T-helper 22 cell (primary cell): ENCODE results near the gene ITPR2.
"Not testable (repeated sequence)": the region's sequence is repeated elsewhere in the genome, so short reads cannot be mapped to it uniquely, and the experiment has no call there.

Experiments
- DNase-seq: peaks from one replicate; pipeline ENCODE4 v3.0.0-alpha.2; 2020; ENCODE audit warnings: low read depth

ITPR2 gene

GRCh38 chr12:26848156-26848825 lies 15.3 kb upstream of the ITPR2 start:
- DNase-seq = no peak

GRCh38 chr12:26847431-26847830 lies 14.4 kb upstream of the ITPR2 start:
- no peak for DNase-seq

GRCh38 chr12:26846416-26846815 lies 13.4 kb upstream of the ITPR2 start:
- DNase-seq = no peak

GRCh38 chr12:26845984-26846383 lies 13.0 kb upstream of the ITPR2 start:
- no peak for DNase-seq

GRCh38 chr12:26845057-26845666 lies 12.2 kb upstream of the ITPR2 start:
- DNase-seq = no peak

GRCh38 chr12:26843311-26843710 lies 10.3 kb upstream of the ITPR2 start:
- DNase-seq = no peak

GRCh38 chr12:26841085-26841484 lies 8.1 kb upstream of the ITPR2 start:
- DNase-seq = no peak

- DNase-seq = no peak
Measured at GRCh38 chr12:26839512-26839911, 6.5 kb upstream of the ITPR2 start.

GRCh38 chr12:26838888-26839416 lies 6.0 kb upstream of the ITPR2 start:
- no peak for DNase-seq

GRCh38 chr12:26836201-26836600 lies 3.2 kb upstream of the ITPR2 start:
- DNase-seq = no peak

- DNase-seq = not testable (repeated sequence)
Measured at GRCh38 chr12:26834503-26835060, 1.6 kb upstream of the ITPR2 start.

GRCh38 chr12:26833743-26834490 lies 923 bp upstream of the ITPR2 start:
- DNase-seq = peak; percentile 5

GRCh38 chr12:26831951-26832821 lies 808 bp downstream of the ITPR2 start:
- DNase-seq = peak; percentile 41

- DNase-seq = no peak
Measured at GRCh38 chr12:26830783-26831551, 2.0 kb downstream of the ITPR2 start.

GRCh38 chr12:26830363-26830762 lies 2.6 kb downstream of the ITPR2 start:
- no peak for DNase-seq

GRCh38 chr12:26828280-26829073 lies 4.5 kb downstream of the ITPR2 start:
- no peak for DNase-seq

GRCh38 chr12:26826437-26826836 lies 6.6 kb downstream of the ITPR2 start:
- DNase-seq = no peak

- DNase-seq = no peak
Measured at GRCh38 chr12:26825459-26826016, 7.5 kb downstream of the ITPR2 start.

- DNase-seq = no peak
Measured at GRCh38 chr12:26823390-26823789, 9.6 kb downstream of the ITPR2 start.

GRCh38 chr12:26822026-26822425 lies 11.0 kb downstream of the ITPR2 start:
- DNase-seq = no peak
